Muscle of back (tissue), 13 donors: Measurements from ENCODE around the gene MLLT10. TPM values are rescaled to one million over a fixed set of nuclear protein-coding genes. Genes with fewer than 3 reads are reported as not detected.
A peak's percentile ranks its signal among the peaks of the same experiment; 100 is the strongest.

Experiments
- DNase-seq, 3 donors: peaks; one replicate each; pipeline versions ENCODE4 v3.0.0 to v3.0.0-alpha.2; 2013
- long read RNA-seq, 9 donors: transcript quantifications; one replicate each; lab custom pipeline, GENCODE V29; 2026
- polyA plus RNA-seq, 10 donors: library from polyadenylated mRNA; unstranded; fragments of 120-200 nt; gene quantifications; one replicate each; pipeline ENCODE4 v1.2.1, GENCODE V29; 2013; ENCODE audit not compliant: insufficient read length in 10 of 10

The MLLT10 gene
- 10 to 100 TPM; 19.6 to 31.8 (median 27.1) TPM for polyA plus RNA-seq
- long read RNA-seq, donor 1, partial matches to known transcripts: 0 of 2 reads
- long read RNA-seq, donor 1, other reads (novel, unspliced or antisense): 0 of 2 reads
- long read RNA-seq, donor 2: 0 reads
- long read RNA-seq, donor 3: 0 reads
- long read RNA-seq, donor 4: 0 reads
- long read RNA-seq, donor 5, partial matches to known transcripts: 67 of 67 reads
- long read RNA-seq, donor 5, other reads (novel, unspliced or antisense): 0 of 67 reads
- long read RNA-seq, donor 6, partial matches to known transcripts: 29 of 29 reads
- long read RNA-seq, donor 6, other reads (novel, unspliced or antisense): 0 of 29 reads
- long read RNA-seq, donor 7: 0 reads
- long read RNA-seq, donor 8, partial matches to known transcripts: 0 of 1 reads
- long read RNA-seq, donor 8, other reads (novel, unspliced or antisense): 0 of 1 reads
- long read RNA-seq, donor 9: 0 reads

DNA sequence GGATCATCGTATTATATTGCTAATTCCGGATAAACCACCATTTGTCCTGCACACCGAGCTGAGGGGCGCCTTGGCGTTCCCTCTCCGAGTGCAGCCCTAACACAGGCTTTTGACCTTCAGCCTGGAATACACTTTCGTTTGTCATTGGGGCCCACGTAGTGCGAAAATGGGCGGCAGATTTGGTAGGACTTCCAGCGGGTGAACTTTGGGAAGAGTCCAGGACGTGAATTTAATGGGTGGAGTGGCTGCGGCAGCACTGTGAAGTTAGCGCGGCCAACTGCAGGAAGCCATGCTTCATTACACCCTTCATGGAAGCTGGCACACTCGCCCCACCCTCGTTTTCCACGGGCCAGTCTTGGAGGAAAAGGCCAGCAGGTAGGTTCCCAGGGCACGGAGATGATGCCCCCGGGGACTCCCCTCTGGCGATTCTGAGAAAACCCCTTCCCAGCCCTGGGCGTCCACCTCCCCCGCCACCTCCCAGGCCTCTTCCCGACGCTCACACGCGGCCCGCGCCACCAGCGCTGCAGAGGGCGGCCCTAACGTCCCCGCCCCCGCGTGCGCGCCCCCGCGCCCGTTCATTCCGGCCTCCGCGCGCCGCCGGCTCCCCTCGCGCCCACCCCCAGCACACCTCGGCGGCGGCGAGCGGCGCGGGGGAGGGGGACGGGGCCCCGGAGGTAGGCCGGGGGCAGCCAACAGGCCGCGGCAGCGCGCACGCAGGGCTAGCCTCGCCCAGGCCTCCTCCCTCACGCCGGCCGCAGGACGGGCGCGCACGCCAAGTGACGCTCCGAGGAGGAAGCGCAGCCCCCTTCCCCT, at the start of gene MLLT10:
Gene MLLT10, plus strand, starts transcription at position 766 of the 813 bp plus-strand sequence. CDS start 413 bp downstream, outside the sequence.
- DNase-seq: peak; percentile 97 to 98 (median 98)

DNA sequence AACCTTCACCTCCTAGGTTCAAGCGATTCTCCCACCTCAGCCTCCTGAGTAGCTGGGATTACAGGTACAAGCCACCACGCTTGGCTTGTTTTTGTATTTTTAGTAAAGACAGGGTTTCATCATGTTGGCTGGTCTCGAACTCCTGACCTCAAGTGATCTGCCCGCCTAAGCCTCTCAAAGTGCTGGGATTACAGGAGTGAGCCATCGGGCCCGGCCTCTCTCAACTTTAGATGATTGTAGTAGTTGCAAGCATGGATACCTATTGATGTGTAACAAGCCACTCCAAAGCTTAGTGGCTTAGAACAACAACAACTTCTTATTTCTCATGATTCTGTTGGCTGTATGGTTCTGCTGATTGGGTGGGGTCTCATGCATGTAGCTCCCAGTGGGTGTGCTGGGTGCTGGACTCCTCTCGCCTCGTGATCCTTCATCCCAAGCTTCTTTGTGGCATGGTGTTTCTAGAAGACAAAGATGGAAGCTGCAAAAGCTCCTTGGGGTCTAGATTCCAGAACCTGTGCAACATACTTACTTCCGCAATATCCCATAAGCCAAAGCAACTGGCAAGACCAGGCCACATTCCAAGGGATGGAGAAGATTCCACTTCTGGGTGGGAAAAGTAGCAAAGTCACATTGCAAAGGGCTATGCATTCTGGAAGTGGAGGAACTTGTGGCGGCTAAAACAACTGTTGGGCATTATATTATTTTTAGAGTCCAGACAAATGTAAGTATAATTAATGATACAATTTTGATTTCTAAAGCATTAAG, 46.4 kb upstream of the MLLT10 start:
- no peak for DNase-seq

DNA sequence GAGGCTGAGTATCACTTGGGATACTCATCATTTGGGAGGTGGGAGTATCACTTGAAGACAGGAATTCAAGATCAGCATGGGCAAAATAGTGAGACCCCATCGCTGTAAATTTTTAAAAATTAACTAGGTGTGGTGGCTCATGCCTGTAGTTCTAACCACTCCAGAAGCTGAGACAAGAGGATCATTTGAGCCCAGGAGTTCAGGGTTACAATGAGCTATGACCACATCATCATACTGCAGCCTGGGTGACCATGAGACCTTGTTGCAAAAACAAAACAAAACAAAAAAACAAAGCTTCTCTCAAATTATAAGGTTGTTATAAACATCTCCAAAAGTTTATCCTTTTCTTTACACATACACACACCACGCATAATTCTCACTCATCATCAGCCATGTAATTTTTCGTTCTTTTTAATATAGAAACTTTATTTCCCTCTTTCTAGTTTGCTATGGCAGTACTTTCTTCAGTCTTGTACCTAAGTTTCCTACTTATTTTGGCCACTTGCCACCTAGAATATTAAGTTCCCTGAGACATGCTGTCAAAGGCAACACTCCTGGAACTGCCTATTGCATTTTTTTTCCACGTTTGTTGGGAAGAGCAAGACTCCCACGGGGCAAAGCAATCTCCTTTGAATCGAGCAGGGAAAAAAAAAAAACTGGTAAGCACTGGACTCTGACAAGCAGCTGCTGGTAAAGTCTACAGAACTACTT, 45.6 kb upstream of the MLLT10 start:
- DNase-seq: peak in 1 of 3 donors; percentile 78

DNA sequence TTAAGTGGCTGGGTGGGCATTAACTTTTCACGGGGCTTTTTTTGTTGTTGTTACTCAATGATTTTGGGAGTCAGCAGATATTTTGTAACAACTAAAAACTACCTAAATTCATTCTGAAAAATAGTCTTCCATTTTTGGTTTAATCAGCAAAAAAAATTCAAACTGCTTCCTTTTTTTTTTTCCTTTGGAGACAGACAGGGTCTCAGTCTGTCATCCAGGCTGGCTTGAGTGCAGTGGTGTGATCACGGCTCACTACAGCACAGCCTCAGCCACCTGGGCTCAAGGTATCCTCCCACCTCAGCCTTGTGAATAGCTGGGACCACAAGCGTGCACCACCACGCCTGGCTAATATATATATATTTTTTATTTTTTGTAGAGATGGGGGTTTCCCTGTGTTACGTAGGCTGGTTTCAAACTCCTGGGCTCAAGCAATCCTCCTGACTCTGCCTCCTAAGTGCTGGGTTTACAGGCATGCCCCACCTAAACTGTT, 45.0 kb upstream of the MLLT10 start:
- DNase-seq: no peak

DNA sequence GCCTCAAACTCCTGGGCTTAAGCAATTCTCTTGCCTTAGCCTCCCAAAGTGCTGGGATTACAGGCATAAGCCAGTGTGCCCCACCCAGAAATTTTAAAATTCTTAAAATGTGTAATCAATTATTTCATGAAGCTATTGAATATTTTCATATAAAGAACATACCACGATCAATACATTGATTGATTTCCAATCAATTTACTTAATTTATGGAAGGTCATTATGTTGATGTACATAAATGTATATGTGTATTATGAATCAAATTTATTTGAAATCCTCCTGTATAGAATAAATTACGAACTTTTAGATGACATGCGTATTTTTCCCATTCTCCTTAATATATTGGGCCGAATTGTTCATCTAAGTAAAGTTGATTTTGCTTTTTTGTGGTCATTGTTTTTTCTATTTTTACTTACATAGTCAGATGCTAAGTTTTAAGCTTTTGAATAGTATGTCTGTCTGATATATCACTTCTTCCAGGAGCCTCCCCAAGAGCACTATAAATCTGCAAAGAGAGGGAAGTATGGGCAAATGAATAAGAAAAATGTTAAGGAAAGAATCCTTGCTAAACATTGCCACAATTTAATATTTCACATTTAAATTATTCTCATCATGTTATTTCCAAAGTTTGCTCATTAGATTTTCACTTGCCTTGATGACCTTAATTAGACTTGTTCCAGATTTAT, 43.9 kb upstream of the MLLT10 start:
- DNase-seq: peak in 1 of 3 donors; percentile 77

DNA sequence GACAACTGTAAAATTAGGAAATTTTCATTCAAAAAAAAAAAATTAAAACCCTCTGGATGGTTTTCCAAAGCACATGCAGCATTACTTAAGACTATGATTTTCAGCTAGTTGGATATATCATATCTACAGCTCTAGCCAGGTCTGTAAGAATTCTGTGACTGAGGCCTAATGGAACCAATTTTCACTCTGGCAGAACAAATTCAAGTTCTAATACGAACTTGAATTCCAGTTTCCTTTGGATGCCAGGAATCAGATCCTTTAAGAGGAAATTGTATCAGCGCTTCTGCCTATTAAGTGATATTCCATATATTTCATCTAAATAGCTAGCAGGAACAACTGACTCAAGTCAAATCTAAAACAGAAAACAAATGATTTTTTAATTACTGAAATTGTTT, 43.3 kb upstream of the MLLT10 start:
- peak in 1 of 3 donors; percentile 77 for DNase-seq

DNA sequence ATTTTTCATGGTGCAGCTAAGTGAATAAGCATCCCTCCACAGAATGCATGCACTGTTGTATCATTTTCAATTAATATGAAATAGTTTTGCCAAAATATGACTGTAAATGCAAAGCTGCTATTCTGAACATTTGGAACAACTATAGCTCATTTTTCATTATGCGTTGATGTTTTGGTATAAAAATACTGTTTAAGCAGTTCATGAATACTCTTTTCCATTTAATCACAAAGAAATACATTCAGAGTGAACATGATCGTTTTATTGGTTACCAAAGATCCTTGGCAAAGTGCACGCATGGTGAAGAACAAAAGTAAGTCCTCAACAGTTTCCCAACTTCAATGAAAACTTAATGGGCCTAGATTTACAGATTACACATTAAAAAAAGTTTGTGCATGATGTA, 41.6 kb upstream of the MLLT10 start:
- peak in 1 of 3 donors; percentile 67 for DNase-seq

DNA sequence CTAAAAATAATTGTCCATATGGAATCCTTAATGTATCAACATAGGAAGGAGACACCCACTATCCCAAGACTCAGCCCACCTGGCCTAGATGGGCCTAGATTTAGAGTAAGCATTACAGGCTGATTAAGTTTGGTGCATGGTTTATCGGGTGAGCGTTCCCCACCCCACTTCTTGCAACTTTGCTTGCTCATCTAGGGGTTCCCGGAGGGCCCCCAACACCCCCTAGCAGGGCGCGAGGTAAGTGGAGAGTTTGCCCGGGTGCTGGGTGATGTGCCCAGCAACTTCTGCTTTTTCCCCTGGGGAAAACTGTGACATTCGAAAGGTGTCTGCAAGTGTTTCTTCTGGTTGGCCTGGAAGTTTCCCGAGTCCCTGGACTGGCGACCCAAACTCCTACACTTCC, 40.2 kb upstream of the MLLT10 start:
- DNase-seq: no peak

DNA sequence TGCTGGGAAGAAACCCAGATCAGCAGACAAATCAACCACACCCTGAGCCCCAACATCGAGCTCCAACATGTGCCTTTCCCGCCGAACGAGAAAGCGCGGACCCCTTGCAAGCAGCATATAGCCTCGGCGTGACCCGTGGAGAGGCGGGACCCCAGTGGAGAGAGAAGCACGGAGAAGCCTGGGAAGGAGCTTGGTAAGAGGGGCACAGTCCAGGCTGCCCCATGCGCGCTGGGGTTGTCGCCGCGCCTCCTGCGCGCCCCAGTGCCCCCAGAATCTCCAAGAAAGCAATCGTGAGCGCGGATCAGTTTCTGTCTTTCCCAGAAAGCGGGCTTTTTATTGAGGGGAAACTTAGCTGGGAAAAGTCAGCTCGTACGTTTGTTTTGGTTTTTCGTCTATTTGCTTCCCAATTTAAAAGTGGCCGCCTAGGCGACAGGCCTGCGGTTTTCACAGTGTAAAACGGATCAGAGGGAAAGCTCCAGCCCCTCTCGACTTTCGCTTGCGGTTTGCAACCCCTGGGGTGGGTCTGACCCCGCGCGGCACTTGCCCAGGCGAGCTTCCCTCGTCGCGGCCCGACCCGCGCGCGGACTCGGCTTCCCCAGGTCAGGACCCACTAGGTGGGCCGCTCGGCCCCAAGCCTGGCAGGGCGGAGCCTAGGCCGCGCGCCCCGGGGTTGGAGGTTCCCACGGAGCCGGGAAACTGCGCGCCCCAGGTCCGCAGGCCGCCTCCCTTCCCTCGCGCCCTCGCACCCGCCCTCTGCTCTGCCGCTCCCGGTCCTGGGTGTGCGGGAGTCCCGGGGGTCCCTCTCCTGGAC, 39.6 kb upstream of the MLLT10 start:
- peak in 1 of 3 donors; percentile 86 for DNase-seq

DNA sequence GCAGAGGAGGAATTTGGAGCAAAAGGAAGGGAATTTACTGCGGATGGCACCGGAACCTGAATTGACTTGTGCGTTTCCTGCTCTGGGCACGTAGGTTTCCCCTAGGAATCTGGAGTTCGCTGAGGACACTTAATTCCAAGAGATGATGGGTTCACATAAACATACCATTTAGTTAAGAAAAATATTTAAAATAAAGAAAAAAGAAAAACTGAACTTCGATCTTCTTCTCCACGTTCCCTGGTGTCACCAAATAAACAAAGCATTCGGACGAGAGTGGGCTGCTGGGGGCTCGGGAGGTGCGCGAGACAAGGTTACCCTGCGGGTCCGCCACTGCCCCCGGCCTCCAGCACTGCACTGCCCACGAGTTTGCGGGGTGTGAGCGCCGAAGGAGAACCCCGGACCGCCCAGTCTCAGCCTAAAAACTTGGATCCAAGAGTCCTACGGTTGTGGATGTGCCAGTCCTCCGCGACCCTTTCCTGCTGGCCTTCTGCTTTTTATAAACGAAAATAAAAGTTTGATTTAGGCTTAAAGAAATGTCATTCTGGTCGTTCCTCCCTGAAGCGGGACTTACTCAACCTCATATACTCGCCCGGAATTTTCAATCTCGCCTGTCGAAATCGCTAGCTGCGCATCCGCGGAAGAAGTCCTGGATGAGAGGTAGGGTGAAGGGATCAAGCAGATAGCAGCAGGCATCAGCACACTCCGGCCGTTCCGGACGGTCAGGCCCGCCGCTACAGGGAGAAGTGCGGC, 38.9 kb upstream of the MLLT10 start:
- peak in 1 of 3 donors; percentile 94 for DNase-seq

DNA sequence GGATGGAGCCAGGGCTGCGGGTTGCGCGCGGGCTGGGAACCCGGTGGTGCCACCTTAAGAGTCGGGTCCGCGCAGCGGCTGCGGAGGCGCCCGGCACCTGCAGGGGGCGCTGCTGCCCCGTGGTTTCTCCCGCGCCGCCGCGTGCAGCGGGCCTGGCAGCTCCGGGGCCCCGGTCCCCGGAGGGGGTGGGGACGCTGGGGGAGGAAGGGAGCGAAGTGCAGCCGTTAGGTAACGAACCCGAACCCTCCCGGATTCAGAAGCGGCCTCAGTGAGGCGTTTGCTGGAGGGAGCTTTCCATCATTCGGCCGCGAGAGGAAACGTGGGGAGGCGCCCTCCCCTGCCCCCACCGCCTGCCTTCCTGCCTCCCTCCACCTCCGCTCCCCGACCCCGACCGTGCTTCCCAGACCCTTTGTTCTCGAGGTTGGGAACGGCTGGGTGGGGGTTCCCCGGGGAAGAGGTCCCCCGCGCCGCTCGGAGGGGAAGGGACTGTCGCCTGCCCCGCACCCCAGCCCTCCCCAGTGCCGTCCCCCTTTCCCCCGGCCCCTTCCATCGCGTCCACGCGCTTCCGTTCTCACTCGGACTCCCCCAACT, 38.2 kb upstream of the MLLT10 start:
- peak; percentile 87 to 96 (median 93) for DNase-seq

DNA sequence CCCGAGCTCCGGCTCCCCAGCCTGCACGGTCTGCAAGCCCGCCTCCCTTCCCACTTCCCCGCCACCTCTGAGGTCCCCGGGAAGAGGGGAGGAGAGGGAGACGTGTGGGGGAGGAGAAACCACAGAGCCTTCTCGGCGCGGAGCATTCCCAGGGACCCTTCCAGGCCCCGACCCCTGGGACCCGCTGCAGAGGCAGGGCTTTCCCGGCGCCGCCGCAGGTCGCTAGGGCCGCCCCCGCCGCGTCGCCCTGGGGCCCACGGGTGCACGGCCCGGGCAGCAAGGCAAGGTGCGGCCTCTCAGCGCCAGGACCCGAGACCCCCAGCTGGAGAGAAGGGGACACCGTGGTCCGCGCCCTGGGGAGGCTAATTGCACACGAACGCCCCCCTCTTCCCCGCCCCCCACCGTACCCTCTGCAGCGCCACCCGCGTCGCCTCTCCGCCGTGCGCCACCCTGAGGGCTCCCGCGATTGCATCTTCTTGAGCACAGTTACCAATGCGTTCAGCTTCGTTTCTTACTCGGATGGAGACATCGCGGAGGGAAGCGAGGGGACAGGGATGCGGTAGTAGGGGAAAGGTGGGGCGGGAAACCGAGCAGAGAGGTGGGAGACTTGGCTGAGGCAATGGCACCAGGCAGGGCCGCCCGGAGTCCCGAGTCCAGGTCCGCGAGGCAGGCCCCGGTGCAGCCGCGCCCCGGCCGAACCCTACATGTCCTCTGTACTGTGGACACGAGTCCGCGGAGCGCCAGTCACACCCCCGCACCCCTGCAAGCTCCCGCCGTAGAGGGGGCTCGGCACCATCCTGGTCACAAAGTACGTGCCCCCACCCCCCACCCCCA, 37.5 kb upstream of the MLLT10 start:
- DNase-seq: peak in 1 of 3 donors; percentile 91

DNA sequence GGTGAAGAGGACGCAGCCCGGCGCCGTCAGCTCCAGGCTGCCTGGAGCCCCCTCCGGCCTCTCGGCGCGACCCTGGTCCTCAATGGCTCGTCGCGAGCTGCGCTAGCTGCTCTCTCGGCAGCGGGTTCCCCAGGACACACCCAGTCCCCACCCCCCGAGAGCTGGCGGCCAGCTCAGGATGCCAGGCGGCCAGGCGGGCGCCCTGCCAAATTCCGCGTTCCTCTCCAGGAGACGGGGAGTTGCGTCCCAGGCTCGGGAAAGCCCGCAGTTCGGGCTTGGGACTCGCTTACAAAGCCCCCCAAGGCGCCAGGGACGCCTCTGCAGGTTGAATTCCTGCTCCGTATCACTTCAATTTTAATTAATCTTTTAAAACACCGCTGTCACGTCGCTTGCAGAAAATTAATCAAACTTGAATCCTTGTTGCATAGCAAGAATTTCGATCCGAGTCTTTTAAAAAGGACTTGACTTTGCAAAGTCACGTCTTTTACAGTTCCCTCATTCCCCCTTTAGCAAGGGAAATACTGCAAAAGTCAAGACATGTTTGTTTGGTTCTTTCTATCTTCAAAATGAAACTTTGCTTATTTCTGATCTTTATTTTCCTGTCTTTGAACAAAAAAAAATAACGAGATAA, 36.7 kb upstream of the MLLT10 start:
- DNase-seq: peak; percentile 84 to 95 (median 89)

DNA sequence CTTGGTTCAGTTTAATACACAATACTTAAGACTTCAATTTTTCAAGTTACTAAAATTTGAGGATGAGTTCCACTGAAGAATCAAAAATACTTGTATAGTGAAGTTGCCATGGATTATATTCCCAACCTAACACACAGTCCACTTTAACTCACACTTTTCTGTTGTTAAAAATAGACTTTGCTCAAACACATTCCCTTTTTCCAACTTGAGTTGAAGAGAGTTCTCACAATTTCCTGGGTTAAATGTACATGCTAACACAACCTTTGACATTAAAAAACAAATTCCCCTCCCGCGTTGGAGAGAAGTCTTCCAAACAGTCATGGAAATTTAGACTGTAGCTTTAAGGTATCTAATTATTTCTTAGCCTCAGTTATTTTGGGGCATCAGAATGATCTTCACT, 35.7 kb upstream of the MLLT10 start:
- peak in 1 of 3 donors; percentile 35 for DNase-seq

DNA sequence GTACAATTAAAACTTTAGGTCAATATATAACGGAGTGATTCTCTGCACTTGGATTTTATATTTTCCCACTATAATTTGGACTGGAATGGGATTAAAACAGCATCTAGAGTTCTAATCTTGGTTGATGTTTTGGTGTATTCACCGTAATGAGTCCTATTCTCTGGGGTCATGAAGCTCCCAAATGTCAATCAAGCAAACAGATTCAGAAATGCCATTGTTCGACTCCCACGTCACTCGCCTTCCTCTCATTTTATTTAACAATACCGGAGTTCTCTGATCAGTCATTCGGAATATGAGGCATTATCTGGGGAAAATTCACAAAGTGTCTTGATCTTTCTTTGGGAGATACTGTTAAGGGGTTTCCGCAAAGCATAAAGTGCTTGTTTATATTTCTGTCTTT, 35.0 kb upstream of the MLLT10 start:
- DNase-seq: no peak

DNA sequence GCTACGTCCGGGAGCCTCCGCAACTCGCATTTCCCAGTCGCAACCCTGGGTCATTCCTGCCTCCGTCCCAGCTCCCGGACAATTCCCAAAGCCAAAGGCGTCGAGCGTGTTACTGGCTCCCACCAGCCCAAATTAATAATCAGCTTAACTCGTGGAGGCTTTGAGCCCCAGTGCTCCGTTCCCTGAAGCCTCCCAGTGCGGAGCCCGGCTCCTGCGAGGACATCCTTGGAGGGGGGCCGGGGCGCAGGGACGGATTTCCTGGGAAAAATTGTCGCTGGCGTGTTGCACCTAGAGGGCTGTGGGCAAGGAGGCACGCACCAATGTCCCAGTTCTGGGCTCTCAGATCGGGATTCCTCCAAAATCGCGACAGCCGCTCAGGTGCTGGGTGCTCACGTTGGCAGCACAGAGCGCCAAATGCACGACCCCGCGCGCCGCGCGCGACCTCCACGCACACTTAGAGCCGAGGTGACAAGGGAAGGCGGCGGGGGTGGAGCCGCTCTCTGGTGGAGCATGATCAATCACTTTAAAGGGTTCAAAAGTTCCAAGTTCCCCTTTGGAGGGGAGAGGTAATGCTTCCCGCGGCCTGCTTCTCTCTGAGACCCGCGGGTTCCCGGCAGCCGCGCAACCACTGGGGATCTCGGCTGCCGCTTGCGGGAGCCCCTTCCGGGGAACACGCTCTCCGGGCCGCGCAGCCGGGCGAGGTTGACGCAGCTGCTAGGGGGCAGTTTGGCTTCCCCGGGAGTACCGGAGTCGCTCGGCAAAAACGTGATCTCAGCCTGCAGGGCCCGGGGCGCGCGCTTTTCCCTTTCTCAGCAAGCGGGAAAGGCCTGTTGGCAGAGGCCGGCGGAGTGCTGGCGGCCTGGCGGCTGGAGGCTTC, 34.1 kb upstream of the MLLT10 start:
- peak in 1 of 3 donors; percentile 81 for DNase-seq
